Omental fat pad (tissue), 4 donors: ENCODE results near the gene LIPN. TPM values are rescaled to one million over a fixed set of nuclear protein-coding genes. Genes with fewer than 3 reads are reported as not detected.

Source experiments
- ATAC-seq: fragments of 150-250 bp; one replicate; pipeline ENCODE4 v1.9.1; 2016; ENCODE audit warnings: mild to moderate bottlenecking, moderate library complexity; ENCODE audit not compliant: low FRiP score
- DNase-seq: peaks from one replicate; pipeline ENCODE4 v3.0.0-alpha.2; 2019; ENCODE audit warnings: low spot score
- CTCF ChIP-seq, 3 donors: fragments of 450-650 bp; IDR thresholded peaks; one replicate each; pipeline ENCODE4 v1.5.1; 2016 to 2017; ENCODE audit warnings: antibody characterized with exemption in 3 of 3, mild to moderate bottlenecking in 3 of 3, moderate library complexity in 2 of 3
- total RNA-seq, 4 donors: library from RNA; depleted of rRNA; stranded (reverse); fragments of >200 nt; gene quantifications; one replicate each; pipeline ENCODE4 v1.1.0, GENCODE V29; 2016

The LIPN gene
- 1 to 10 TPM in 1 of 4 donors, under 1 TPM in 1, not detected in 2; 0.56 to 1.4 TPM for total RNA-seq

- no peak for TF ChIP-seq CTCF (IDR thresholded peaks at IDR 0.05)
- no peak for ATAC-seq
Observed at GRCh38 chr10:88759366-88760101, at the start of gene LIPN. Gene LIPN (plus strand): TSS chr10:88760020. CDS start chr10:88761406, 1,386 bp downstream.

GRCh38 chr10:88715517-88715916 is 44.3 kb upstream of the LIPN start:
- ATAC-seq (no peak), DNase-seq (no peak)
- TF ChIP-seq CTCF (IDR thresholded peaks at IDR 0.05) = no peak

More at GRCh38 chr10:88759366-88760101, at the start of gene LIPN:
- DNase-seq = no peak

- TF ChIP-seq CTCF (IDR thresholded peaks at IDR 0.05) = no peak
- DNase-seq (no peak), ATAC-seq (no peak)
Observed at GRCh38 chr10:88721392-88721791, 38.4 kb upstream of the LIPN start.

- DNase-seq (no peak), ATAC-seq (no peak)
- no peak for TF ChIP-seq CTCF (IDR thresholded peaks at IDR 0.05)
Observed at GRCh38 chr10:88725798-88726197, 34.0 kb upstream of the LIPN start.

- no peak for DNase-seq
- no peak for TF ChIP-seq CTCF (IDR thresholded peaks at IDR 0.05)
- no peak for ATAC-seq
Observed at GRCh38 chr10:88728107-88728763, 31.6 kb upstream of the LIPN start.

GRCh38 chr10:88730864-88731263 is 29.0 kb upstream of the LIPN start:
- no peak for ATAC-seq
- TF ChIP-seq CTCF (IDR thresholded peaks at IDR 0.05) = no peak
- DNase-seq = no peak

GRCh38 chr10:88731296-88731695 is 28.5 kb upstream of the LIPN start:
- TF ChIP-seq CTCF (IDR thresholded peaks at IDR 0.05) = no peak
- ATAC-seq = no peak
- DNase-seq = no peak
